Thymus (tissue), 11 donors: Measurements from ENCODE around the gene SCRN1. TPM values are rescaled to one million over a fixed set of nuclear protein-coding genes. Genes with fewer than 3 reads are reported as not detected.
A peak's percentile ranks its signal among the peaks of the same experiment; 100 is the strongest.

Experiments used
- DNase-seq, 9 donors: peaks; one replicate each; pipeline ENCODE4 v3.0.0-alpha.2; 2013; ENCODE audit warnings: low spot score in 9 of 9, low read depth in 6 of 9, missing footprints in 1 of 9
- H3K27ac ChIP-seq, 2 donors: one replicate each; pipeline ENCODE4 v1.5.1; 2013; ENCODE audit warnings: control low read depth in 1 of 2, low read depth in 1 of 2, low read length in 1 of 2, mild to moderate bottlenecking in 1 of 2, moderate library complexity in 1 of 2
- H3K27me3 ChIP-seq, 2 donors: one replicate each; pipeline ENCODE4 v1.5.1; 2013; ENCODE audit warnings: low read length in 1 of 2; ENCODE audit not compliant: control insufficient read depth in 2 of 2, insufficient read depth in 1 of 2
- H3K36me3 ChIP-seq, 2 donors: one replicate each; pipeline ENCODE4 v1.5.1; 2013; ENCODE audit warnings: low read length in 1 of 2, mild to moderate bottlenecking in 1 of 2, moderate library complexity in 1 of 2; ENCODE audit not compliant: control insufficient read depth in 2 of 2, insufficient read depth in 2 of 2
- H3K4me1 ChIP-seq, 2 donors: one replicate each; pipeline ENCODE4 v1.5.1; 2013; ENCODE audit warnings: low read length in 2 of 2; ENCODE audit not compliant: control insufficient read depth in 2 of 2, insufficient read depth in 2 of 2
- H3K4me3 ChIP-seq, 2 donors: one replicate each; pipeline ENCODE4 v1.5.1; 2013; ENCODE audit warnings: low read length in 2 of 2, control low read depth in 1 of 2, mild to moderate bottlenecking in 1 of 2
- H3K9me3 ChIP-seq, 2 donors: one replicate each; pipeline ENCODE4 v1.5.1; 2013; ENCODE audit warnings: low read length in 1 of 2, mild to moderate bottlenecking in 1 of 2; ENCODE audit not compliant: control insufficient read depth in 2 of 2, insufficient read depth in 1 of 2
- WGBS: extraction: QIAGEN DNeasy Blood & Tissue Kit; methylation state at CpG from one replicate; pipeline ENCODE4 v1.1.7; 2013; 5-methylcytosine and 5-hydroxymethylcytosine counted together
- polyA plus RNA-seq: library from polyadenylated mRNA; stranded (reverse); fragments of 200-250 nt; gene quantifications from one replicate; pipeline ENCODE4 v1.2.3, GENCODE V29; 2013
- total RNA-seq: library from RNA; stranded (reverse); fragments of 120-200 nt; gene quantifications from one replicate; pipeline ENCODE4 v1.2.4, GENCODE V29; 2013
- donor health status: healthy.

Gene SCRN1
- total and polyA plus RNA-seq, 2 donors = 11.6 to 46.7 TPM

DNA sequence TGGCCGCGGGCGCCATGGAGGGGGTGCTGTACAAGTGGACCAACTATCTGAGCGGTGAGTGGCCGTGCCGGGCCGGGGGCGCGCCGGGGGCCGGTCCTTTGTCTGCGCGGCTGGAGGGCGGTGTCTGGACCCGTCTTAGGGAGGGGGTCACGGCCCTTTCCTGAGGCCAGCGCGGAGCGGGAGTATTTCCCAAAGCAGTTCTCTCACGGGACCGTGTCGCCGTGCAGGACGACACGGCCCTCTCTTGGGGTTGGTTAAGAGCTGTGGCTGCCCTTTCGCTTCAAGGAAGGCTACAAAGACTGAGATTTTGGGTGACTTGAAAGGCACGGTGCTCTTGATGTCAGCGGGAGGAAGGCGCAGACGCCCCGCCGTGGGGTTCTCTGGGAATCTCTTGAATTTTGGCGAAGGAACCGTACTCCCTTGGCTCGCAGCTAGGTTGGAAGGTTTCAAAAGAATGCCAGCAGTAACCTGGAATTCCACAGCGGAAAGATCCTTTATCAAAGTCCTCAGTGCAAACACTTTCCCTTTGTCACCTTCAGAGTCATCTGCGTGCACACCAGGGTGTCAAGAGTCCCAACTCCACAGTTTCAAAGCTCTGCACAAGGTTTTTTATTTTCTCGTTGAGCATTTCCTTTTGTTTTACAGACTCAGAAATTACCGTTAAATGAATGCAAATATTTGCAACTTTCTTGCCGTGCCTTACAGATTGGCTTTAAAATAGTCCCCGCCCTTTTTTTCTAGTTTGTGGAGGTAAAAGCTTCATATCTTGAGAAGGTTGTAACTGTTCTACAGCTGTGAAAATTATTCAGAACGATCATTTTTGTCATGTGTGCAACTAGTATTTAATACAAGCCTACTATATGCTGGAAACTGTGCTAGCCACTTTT is 39.4 kb upstream of the SCRN1 start:
- Histone ChIP-seq H3K4me3 (peak overlapping the region; percentile 56 to 83), H3K27me3 (no peaks in the 10 kb centered on the region), H3K36me3 (no peaks in the 10 kb centered on the region), H3K4me1 (peaks cover 11 to 15% of the 10 kb centered on the region in 2 donors), H3K9me3 (no peaks in the 10 kb centered on the region), H3K27ac (peak overlapping the region; percentile 45 to 79)
- peak in 6 of 9 donors; percentile 33 to 72 (median 36) for DNase-seq
- WGBS = under 1% methylated on average over 42 of the region's 42 CpGs

DNA sequence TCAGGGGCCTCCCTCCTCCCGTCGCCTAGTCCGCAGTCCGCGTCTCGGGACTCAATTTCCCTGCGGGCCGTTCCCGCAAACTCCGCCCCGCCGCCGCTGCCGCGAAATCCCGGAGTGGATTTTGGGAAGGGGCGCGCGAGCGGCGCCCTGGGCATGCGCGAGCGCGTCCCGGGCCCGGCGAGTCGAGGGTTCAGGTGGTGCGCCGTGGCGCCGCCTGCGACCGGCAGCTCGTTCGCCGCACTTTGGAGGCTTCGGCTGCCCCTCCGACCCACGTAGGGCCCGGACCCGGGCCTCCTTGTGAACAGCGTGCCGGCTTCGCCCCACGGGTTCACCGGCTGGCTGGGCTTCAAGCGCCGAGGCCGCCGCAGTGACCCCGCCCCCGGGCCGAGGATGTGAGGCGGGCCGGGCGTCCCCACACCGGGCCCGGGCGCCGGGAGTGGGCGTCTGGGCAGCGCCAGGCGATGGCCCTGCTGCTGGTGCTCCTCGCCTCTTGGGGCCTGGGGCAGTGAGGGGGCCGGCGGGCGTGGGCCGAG is 38.7 kb upstream of the SCRN1 start, which contains the start of gene PLEKHA8:
Gene PLEKHA8, plus strand, starts transcription at position 197 of the 533 bp plus-strand sequence. CDS start 351 bp downstream, outside the sequence.
- under 1% methylated on average over 70 of the region's 70 CpGs for WGBS
- H3K36me3 ChIP-seq = no peaks in the 10 kb centered on the region
- peaks cover 11 to 15% of the 10 kb centered on the region in 2 donors for H3K4me1 ChIP-seq
- H3K27ac ChIP-seq = peak within 1 kb of the TSS; percentile 74 to 79
- H3K27me3 ChIP-seq = no peaks in the 10 kb centered on the region
- H3K4me3 ChIP-seq = peak within 1 kb of the TSS; percentile 56 to 83
- H3K9me3 ChIP-seq = no peaks in the 10 kb centered on the region
- DNase-seq = peak in 8 of 9 donors; percentile 75 to 95 (median 90)

DNA sequence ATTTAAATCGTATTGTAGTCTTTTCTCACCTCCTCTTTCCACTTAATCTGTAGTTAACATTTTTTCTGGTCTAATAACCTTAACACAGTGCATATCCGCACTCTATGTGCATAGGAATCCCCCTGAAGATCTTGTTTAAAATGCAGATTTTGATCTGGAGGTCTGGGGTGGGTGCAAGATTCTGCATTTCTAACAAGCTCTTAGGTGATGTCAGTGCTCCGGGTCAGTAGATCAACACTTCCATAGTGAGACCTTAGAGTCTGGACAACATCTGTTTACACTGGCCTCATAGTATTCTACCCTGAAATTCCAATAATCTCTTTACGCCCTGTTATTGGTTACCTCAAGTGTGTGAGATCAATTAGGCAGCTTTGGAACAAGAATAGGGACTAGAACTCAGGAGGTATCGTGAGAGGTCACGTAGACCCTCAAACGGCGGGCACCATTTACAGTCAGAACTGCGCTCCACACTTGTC is 38.2 kb upstream of the SCRN1 start:
- WGBS = 1% methylated on average over 9 of the region's 9 CpGs
- Histone ChIP-seq H3K36me3 (no peaks in the 10 kb centered on the region), H3K27ac (peak overlapping the region in 1 of 2 donors; percentile 74), H3K27me3 (no peaks in the 10 kb centered on the region), H3K4me1 (peaks cover 11 to 15% of the 10 kb centered on the region in 2 donors), H3K4me3 (peak overlapping the region; percentile 56 to 83), H3K9me3 (no peaks in the 10 kb centered on the region)
- peak in 2 of 9 donors; percentile 15 to 74 for DNase-seq

DNA sequence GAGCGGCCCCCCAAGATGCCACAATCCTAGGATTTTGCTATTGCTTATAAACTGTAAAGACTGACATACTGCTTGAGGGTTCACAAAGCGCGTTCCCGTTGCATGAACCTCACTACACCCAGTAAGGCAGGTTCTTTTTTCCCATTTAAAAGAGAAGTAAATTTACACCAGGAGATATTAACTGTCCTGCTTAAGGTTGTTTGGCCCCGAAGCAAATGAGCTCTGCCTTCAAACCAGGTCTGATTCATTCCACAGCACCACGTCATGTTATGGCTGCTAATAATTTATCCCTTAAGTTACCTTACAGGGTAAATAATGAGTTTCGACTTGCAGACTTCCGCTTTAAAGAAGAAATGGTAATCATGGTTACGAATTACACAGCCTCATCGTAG is 37.5 kb upstream of the SCRN1 start:
- WGBS = under 1% methylated on average over 10 of the region's 10 CpGs
- Histone ChIP-seq H3K4me3 (peak overlapping the region; percentile 56 to 83), H3K4me1 (peaks cover 11 to 15% of the 10 kb centered on the region in 2 donors), H3K9me3 (no peaks in the 10 kb centered on the region), H3K36me3 (no peaks in the 10 kb centered on the region), H3K27me3 (no peaks in the 10 kb centered on the region), H3K27ac (peak overlapping the region; percentile 44 to 74)
- peak in 2 of 9 donors; percentile 30 to 54 for DNase-seq

DNA sequence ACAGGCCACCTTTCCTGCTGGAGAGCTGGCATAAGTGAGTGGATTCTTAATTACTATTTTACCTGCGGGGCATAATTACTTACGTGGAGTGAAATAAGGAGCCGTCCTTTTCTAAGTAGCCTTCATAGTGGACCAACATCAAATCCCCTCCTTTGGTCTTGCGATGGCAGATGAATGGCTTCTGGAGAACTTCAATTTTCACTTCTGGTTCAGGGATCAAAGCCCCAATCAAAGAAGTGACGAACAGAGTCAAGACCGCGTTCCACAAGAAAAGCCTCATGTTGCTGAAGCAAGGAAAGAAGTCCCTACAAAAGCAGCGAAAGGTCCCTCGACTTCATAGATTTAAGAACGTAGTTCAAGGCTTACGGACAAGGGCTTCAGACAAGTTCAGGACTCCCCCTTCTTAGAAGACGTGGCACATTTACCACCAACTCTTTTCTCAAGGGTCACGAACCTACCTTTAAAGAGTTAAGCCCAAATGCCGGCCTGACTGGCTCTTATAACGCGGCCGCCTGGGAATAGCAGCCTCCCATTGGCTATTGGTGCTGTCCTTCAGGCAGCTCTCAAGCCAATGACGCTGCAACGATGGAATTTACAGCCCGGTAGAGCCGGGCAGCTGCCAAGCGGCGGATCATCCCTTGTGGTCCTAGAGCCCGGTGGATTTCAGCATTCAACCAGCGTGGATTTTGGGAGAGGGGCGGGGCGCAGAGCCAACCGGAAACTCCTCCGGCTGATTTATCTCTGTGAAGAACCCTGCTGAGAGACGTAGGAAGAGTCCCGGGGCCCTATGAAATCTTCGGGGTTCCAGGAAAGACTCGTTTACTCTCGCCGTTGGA is 36.8 kb upstream of the SCRN1 start, which contains the start of gene FKBP14:
Gene FKBP14, minus strand, starts transcription at position 474 of the 836 bp plus-strand sequence. Its CDS starts 194 bp downstream, at position 280.
- peak; percentile 92 to 99 (median 96) for DNase-seq
- WGBS = under 1% methylated on average over 35 of the region's 35 CpGs
- Histone ChIP-seq H3K4me3 (peak within 1 kb of the TSS; percentile 56 to 83), H3K4me1 (peaks cover 11 to 15% of the 10 kb centered on the region in 2 donors), H3K9me3 (no peaks in the 10 kb centered on the region), H3K27ac (peak within 1 kb of the TSS; percentile 68 to 74), H3K36me3 (no peaks in the 10 kb centered on the region), H3K27me3 (no peaks in the 10 kb centered on the region)

DNA sequence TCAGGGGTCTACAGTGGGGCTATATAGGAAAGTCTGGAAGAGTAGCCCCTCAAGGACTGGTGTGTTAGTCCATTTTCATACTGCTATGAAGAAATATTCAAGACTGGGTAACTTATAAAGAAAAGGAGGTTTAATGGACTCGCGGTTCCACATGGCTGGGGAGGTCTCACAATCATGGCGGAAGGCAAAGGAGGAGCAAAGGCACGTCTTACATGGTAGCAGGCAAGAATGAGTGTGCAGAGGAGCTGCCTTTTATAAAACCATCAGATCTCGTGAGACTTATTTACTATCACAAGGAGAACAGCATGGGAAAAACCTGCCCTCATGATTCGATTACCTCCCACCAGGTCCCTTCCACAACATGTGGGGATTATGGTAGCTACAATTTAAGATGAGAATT is 33.9 kb upstream of the SCRN1 start:
- Histone ChIP-seq H3K36me3 (no peaks in the 10 kb centered on the region), H3K4me1 (peaks cover 3 to 11% of the 10 kb centered on the region in 2 donors), H3K27ac (no peak overlapping the region), H3K4me3 (no peak overlapping the region), H3K27me3 (no peaks in the 10 kb centered on the region), H3K9me3 (no peaks in the 10 kb centered on the region)
- no peak for DNase-seq
- WGBS = 98% methylated on average over 6 of the region's 6 CpGs

DNA sequence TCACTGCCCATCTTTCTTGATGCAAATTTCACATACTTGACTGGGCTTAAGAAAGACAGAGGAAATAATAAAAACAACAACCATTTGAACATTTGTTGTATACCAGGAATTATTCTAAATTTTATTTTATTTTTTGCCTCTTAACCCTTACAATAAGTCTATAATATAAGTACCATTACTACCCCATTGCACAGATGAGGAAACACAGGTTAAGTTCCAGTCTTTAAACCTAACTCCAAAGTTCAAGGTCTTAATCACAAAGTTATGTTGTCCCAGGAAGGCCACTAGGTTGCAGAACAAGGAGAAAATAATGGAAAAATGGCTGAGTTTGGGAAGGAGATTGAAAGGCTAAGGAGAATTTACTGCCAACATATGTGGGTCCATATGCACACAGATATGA is 33.4 kb upstream of the SCRN1 start:
- H3K9me3 ChIP-seq = no peaks in the 10 kb centered on the region

DNA sequence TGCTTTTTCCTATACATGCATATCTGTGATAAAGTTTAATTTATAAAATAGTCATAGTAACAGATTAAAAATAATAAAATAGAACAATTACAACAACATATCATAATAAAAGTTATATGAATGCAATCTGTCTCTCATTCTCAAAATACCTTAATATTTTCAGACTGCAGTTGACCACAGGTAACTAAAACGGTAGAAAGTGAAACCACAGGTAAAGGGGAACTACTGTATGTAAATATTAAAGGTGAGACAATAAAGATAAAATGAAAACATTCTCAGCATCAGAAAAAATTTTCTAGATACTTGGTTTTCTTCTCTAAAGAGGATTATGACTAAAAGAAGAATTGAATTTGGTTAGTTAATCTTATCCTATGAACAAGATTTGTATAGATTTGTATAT is 30.9 kb upstream of the SCRN1 start:
- H3K27ac ChIP-seq = no peak overlapping the region
- H3K27me3 ChIP-seq = no peaks in the 10 kb centered on the region
- H3K9me3 ChIP-seq = no peaks in the 10 kb centered on the region
- peaks cover 3 to 4% of the 10 kb centered on the region in 2 donors for H3K4me1 ChIP-seq
- DNase-seq = no peak
- H3K36me3 ChIP-seq = no peaks in the 10 kb centered on the region
- 31% methylated on average over 1 of the region's 1 CpG for WGBS
- H3K4me3 ChIP-seq = no peak overlapping the region

More for the DNA sequence above, 33.4 kb upstream of the SCRN1 start:
- no peak overlapping the region for H3K27ac ChIP-seq
- no peaks in the 10 kb centered on the region for H3K36me3 ChIP-seq
- no peak for DNase-seq
- no peaks in the 10 kb centered on the region for H3K27me3 ChIP-seq
- H3K4me1 ChIP-seq = peaks cover 3 to 11% of the 10 kb centered on the region in 2 donors
- H3K4me3 ChIP-seq = no peak overlapping the region
